OCI-LY1 (cell line): ENCODE measurements around the gene FURIN.

Experiments
- CTCF ChIP-seq: fragments of 200-600 bp; sonication (generic), shearing (Covaris generic); IDR thresholded peaks from 2 replicates; pipeline ENCODE4 v1.5.1; 2017; ENCODE audit warnings: mild to moderate bottlenecking, antibody characterized with exemption, low read length, moderate library complexity, mixed read lengths
- EZH2 ChIP-seq: fragments of 200-600 bp; sonication (generic), shearing (Covaris generic); IDR thresholded peaks from 2 replicates; pipeline ENCODE4 v1.8.0; 2017; ENCODE audit warnings: borderline replicate concordance, mixed run types, mild to moderate bottlenecking, antibody characterized with exemption, low read length, moderate library complexity, mixed read lengths

GRCh38 chr15:90879730-90880366 lies 11.5 kb downstream of the FURIN start:
- no peak for TF ChIP-seq EZH2
- TF ChIP-seq CTCF: no peak
